WTC11 (cell line): ENCODE results near the gene SIRT3. TPM values are rescaled to one million over a fixed set of nuclear protein-coding genes. Genes with fewer than 3 reads are reported as not detected.

Experiments used
- ATAC-seq: fragments of 200-7000 bp; cut with Tn5 transposase; 2 replicates; pipeline ENCODE4 v1.10.0; 2021; ENCODE audit warnings: mild to moderate bottlenecking, moderate library complexity
- CTCF ChIA-PET: fragments of 300-600 bp; sonication (Branson Sonifier 250); formaldehyde crosslinking; loops from one replicate; lab custom pipeline; 2021; ENCODE audit warnings: antibody characterized with exemption; lab: Charles Lee
- POLR2A ChIA-PET: fragments of 350-600 bp; sonication (Branson Sonifier 250); formaldehyde crosslinking; loops from one replicate; lab custom pipeline; 2021; ENCODE audit warnings: antibody characterized with exemption; lab: Charles Lee
- DNase-seq: peaks from one replicate; pipeline ENCODE4 v3.0.0; 2021; ENCODE audit warnings: low spot score
- H3K27ac Mint-ChIP-seq: 2 replicates; pipeline ENCODE4 v1.8.0; 2021; ENCODE audit warnings: mixed read lengths
- H3K27me3 Mint-ChIP-seq: 2 replicates; pipeline ENCODE4 v1.8.0; 2021; ENCODE audit warnings: low read depth, mild to moderate bottlenecking, moderate library complexity, mixed read lengths
- H3K36me3 Mint-ChIP-seq: 2 replicates; pipeline ENCODE4 v1.8.0; 2021; ENCODE audit warnings: mixed read lengths
- H3K4me1 Mint-ChIP-seq: 2 replicates; pipeline ENCODE4 v1.8.0; 2022; ENCODE audit warnings: mixed read lengths
- H3K4me3 Mint-ChIP-seq: 2 replicates; pipeline ENCODE4 v1.8.0; 2021; ENCODE audit warnings: mild to moderate bottlenecking, moderate library complexity, mixed read lengths
- H3K9me3 Mint-ChIP-seq: 2 replicates; pipeline ENCODE4 v1.8.0; 2021; ENCODE audit warnings: mixed read lengths
- ATF1 ChIP-seq: sonication (generic); formaldehyde crosslinking; IDR thresholded peaks from 2 replicates; pipeline ENCODE4 v1.8.1; 2023; ENCODE audit warnings: mild to moderate bottlenecking, moderate library complexity, missing genetic modification reagents
- ATF6 ChIP-seq: sonication (generic); formaldehyde crosslinking; IDR thresholded peaks from 2 replicates; pipeline ENCODE4 v1.8.1; 2023; ENCODE audit warnings: mild to moderate bottlenecking, missing genetic modification reagents
- CDX4 ChIP-seq: fragments of 250-450 bp; sonication (Bioruptor Pico); IDR thresholded peaks from 2 replicates; pipeline ENCODE4 v1.9.0; 2021; ENCODE audit warnings: moderate library complexity, mild to moderate bottlenecking, inconsistent platforms, borderline replicate concordance
- SMAD3 ChIP-seq: sonication (generic); formaldehyde crosslinking; IDR thresholded peaks from 2 replicates; pipeline ENCODE4 v1.8.0; 2022; ENCODE audit warnings: missing genetic modification reagents, mild to moderate bottlenecking, borderline replicate concordance
- TEAD4 ChIP-seq: sonication (generic); formaldehyde crosslinking; IDR thresholded peaks from 2 replicates; pipeline ENCODE4 v1.8.0; 2022; ENCODE audit warnings: mild to moderate bottlenecking, missing genetic modification reagents
- TP53 ChIP-seq: sonication (generic); formaldehyde crosslinking; IDR thresholded peaks from 2 replicates; pipeline ENCODE4 v1.8.1; 2023; ENCODE audit warnings: mild to moderate bottlenecking, missing genetic modification reagents
- USF2 ChIP-seq: sonication (generic); formaldehyde crosslinking; IDR thresholded peaks from 2 replicates; pipeline ENCODE4 v1.8.1; 2023; ENCODE audit warnings: mild to moderate bottlenecking, missing genetic modification reagents, moderate library complexity
- ZNF219 ChIP-seq: sonication (generic); formaldehyde crosslinking; IDR thresholded peaks from 2 replicates; pipeline ENCODE4 v1.8.0; 2023; ENCODE audit warnings: missing genetic modification reagents, mild to moderate bottlenecking, borderline replicate concordance
- ZNF396 ChIP-seq: fragments of 250-450 bp; sonication (Bioruptor Pico); IDR thresholded peaks from 2 replicates; pipeline ENCODE4 v1.8.0; 2021; ENCODE audit warnings: mild to moderate bottlenecking, moderate library complexity, borderline replicate concordance
- ZNF416 ChIP-seq: fragments of 250-450 bp; sonication (Bioruptor Pico); IDR thresholded peaks from 2 replicates; pipeline ENCODE4 v1.9.0; 2021; ENCODE audit warnings: mild to moderate bottlenecking, inconsistent platforms
- ZNF512 ChIP-seq: sonication (generic); formaldehyde crosslinking; IDR thresholded peaks from 2 replicates; pipeline ENCODE4 v1.8.1; 2022; ENCODE audit warnings: missing genetic modification reagents, borderline replicate concordance
- total RNA-seq: library from RNA; stranded (reverse); gene quantifications from 3 replicates; pipeline ENCODE4 v1.2.3, GENCODE V29; 2021
- TF ChIP-seq, protein P1 (sequence below): fragments of 200-600 bp; IDR thresholded peaks from 2 replicates; pipeline ENCODE4 v1.8.0; 2022; ENCODE audit warnings: antibody characterized with exemption
- TF ChIP-seq, protein P2 (sequence below): sonication (generic); formaldehyde crosslinking; IDR thresholded peaks from 2 replicates; pipeline ENCODE4 v1.8.0; 2022; ENCODE audit warnings: missing genetic modification reagents
- TF ChIP-seq, protein P3 (sequence below): sonication (generic); formaldehyde crosslinking; IDR thresholded peaks from 2 replicates; pipeline ENCODE4 v1.8.1; 2023; ENCODE audit warnings: mild to moderate bottlenecking, moderate library complexity, missing genetic modification reagents
- TF ChIP-seq, protein P4 (sequence below): sonication (generic); formaldehyde crosslinking; IDR thresholded peaks from 2 replicates; pipeline ENCODE4 v1.8.0; 2022; ENCODE audit warnings: mild to moderate bottlenecking, missing genetic modification reagents
- TF ChIP-seq, protein P5 (sequence below): sonication (generic); formaldehyde crosslinking; conservative IDR thresholded peaks from 2 replicates; pipeline ENCODE4 v1.8.1; 2022; ENCODE audit warnings: mild to moderate bottlenecking, missing genetic modification reagents

The SIRT3 gene
- total RNA-seq, 1 experiment from 2014 or later = 21.0 TPM

- 0 out of 2 replicates have a peak overlapping the region, but pooled peaks have one; percentile 11 for H3K27ac Mint-ChIP-seq
- ChIA-PET CTCF (no interaction called here), POLR2A (no interaction called here)
- DNase-seq (no peak), ATAC-seq (no peak)
- no peaks in the 10 kb centered on the region for H3K9me3 Mint-ChIP-seq
- TF ChIP-seq CDX4 (CRISPR knock-in tag) (no peak), USF2 (no peak), ZNF396 (no peak), SMAD3 (no peak), ZNF416 (no peak), ZNF512 (CRISPR knock-in tag) (no peak)
- TF ChIP-seq, protein P1, sequence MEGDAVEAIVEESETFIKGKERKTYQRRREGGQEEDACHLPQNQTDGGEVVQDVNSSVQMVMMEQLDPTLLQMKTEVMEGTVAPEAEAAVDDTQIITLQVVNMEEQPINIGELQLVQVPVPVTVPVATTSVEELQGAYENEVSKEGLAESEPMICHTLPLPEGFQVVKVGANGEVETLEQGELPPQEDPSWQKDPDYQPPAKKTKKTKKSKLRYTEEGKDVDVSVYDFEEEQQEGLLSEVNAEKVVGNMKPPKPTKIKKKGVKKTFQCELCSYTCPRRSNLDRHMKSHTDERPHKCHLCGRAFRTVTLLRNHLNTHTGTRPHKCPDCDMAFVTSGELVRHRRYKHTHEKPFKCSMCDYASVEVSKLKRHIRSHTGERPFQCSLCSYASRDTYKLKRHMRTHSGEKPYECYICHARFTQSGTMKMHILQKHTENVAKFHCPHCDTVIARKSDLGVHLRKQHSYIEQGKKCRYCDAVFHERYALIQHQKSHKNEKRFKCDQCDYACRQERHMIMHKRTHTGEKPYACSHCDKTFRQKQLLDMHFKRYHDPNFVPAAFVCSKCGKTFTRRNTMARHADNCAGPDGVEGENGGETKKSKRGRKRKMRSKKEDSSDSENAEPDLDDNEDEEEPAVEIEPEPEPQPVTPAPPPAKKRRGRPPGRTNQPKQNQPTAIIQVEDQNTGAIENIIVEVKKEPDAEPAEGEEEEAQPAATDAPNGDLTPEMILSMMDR = no peak
- TF ChIP-seq, protein P2, sequence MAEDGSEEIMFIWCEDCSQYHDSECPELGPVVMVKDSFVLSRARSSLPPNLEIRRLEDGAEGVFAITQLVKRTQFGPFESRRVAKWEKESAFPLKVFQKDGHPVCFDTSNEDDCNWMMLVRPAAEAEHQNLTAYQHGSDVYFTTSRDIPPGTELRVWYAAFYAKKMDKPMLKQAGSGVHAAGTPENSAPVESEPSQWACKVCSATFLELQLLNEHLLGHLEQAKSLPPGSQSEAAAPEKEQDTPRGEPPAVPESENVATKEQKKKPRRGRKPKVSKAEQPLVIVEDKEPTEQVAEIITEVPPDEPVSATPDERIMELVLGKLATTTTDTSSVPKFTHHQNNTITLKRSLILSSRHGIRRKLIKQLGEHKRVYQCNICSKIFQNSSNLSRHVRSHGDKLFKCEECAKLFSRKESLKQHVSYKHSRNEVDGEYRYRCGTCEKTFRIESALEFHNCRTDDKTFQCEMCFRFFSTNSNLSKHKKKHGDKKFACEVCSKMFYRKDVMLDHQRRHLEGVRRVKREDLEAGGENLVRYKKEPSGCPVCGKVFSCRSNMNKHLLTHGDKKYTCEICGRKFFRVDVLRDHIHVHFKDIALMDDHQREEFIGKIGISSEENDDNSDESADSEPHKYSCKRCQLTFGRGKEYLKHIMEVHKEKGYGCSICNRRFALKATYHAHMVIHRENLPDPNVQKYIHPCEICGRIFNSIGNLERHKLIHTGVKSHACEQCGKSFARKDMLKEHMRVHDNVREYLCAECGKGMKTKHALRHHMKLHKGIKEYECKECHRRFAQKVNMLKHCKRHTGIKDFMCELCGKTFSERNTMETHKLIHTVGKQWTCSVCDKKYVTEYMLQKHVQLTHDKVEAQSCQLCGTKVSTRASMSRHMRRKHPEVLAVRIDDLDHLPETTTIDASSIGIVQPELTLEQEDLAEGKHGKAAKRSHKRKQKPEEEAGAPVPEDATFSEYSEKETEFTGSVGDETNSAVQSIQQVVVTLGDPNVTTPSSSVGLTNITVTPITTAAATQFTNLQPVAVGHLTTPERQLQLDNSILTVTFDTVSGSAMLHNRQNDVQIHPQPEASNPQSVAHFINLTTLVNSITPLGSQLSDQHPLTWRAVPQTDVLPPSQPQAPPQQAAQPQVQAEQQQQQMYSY = no peak
- no peak overlapping the region for H3K4me3 Mint-ChIP-seq
- H3K4me1 Mint-ChIP-seq = peaks cover 4% of the 10 kb centered on the region; the same call in 1 of the 2 replicates
- peaks cover 2% of the 10 kb centered on the region; the same call in 1 of the 2 replicates for H3K27me3 Mint-ChIP-seq
- H3K36me3 Mint-ChIP-seq = peaks cover 10% of the 10 kb centered on the region
These were observed 33.7 kb downstream of the SIRT3 start for GRCh38 chr11:202490-202889.

GRCh38 chr11:201966-202365, 34.2 kb downstream of the SIRT3 start:
- no peak for ATAC-seq

More at GRCh38 chr11:201966-202365, 34.2 kb downstream of the SIRT3 start:
- peaks cover 2% of the 10 kb centered on the region; the same call in 1 of the 2 replicates for H3K27me3 Mint-ChIP-seq
- no peaks in the 10 kb centered on the region for H3K9me3 Mint-ChIP-seq
- TF ChIP-seq ATF6 (no peak), ATF1 (no peak), CDX4 (CRISPR knock-in tag) (no peak), ZNF219 (CRISPR knock-in tag) (no peak), TEAD4 (no peak), TP53 (CRISPR knock-in tag) (no peak)
- TF ChIP-seq, protein P3, sequence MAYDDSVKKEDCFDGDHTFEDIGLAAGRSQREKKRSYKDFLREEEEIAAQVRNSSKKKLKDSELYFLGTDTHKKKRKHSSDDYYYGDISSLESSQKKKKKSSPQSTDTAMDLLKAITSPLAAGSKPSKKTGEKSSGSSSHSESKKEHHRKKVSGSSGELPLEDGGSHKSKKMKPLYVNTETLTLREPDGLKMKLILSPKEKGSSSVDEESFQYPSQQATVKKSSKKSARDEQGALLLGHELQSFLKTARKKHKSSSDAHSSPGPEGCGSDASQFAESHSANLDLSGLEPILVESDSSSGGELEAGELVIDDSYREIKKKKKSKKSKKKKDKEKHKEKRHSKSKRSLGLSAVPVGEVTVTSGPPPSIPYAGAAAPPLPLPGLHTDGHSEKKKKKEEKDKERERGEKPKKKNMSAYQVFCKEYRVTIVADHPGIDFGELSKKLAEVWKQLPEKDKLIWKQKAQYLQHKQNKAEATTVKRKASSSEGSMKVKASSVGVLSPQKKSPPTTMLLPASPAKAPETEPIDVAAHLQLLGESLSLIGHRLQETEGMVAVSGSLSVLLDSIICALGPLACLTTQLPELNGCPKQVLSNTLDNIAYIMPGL = no peak
- TF ChIP-seq, protein P4, sequence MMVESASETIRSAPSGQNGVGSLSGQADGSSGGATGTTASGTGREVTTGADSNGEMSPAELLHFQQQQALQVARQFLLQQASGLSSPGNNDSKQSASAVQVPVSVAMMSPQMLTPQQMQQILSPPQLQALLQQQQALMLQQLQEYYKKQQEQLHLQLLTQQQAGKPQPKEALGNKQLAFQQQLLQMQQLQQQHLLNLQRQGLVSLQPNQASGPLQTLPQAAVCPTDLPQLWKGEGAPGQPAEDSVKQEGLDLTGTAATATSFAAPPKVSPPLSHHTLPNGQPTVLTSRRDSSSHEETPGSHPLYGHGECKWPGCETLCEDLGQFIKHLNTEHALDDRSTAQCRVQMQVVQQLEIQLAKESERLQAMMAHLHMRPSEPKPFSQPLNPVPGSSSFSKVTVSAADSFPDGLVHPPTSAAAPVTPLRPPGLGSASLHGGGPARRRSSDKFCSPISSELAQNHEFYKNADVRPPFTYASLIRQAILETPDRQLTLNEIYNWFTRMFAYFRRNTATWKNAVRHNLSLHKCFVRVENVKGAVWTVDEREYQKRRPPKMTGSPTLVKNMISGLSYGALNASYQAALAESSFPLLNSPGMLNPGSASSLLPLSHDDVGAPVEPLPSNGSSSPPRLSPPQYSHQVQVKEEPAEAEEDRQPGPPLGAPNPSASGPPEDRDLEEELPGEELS = no peak
- TF ChIP-seq, protein P5, sequence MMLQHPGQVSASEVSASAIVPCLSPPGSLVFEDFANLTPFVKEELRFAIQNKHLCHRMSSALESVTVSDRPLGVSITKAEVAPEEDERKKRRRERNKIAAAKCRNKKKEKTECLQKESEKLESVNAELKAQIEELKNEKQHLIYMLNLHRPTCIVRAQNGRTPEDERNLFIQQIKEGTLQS (CRISPR knock-in tag) = no peak
- peaks cover 4% of the 10 kb centered on the region; the same call in 1 of the 2 replicates for H3K4me1 Mint-ChIP-seq
- 0 out of 2 replicates have a peak overlapping the region, but pooled peaks have one; percentile 11 for H3K27ac Mint-ChIP-seq
- ChIA-PET POLR2A (no interaction called here), CTCF (no interaction called here)
- H3K4me3 Mint-ChIP-seq = no peak overlapping the region
- peaks cover 9% of the 10 kb centered on the region for H3K36me3 Mint-ChIP-seq
- DNase-seq = peak; percentile 6
